ENCODE data around the gene CCDC171. TPM values are rescaled to one million over a fixed set of nuclear protein-coding genes. Genes with fewer than 3 reads are reported as not detected.

The CCDC171 gene
- total RNA-seq, 2 donors from 2014 or later, result 2.0 to 7.6 TPM

GRCh38 chr9:15512204-15512603 lies 40.6 kb upstream of the CCDC171 start:
- Histone ChIP-seq H3K4me1 (replicated peaks) (no peaks in the 10 kb centered on the region), H3K27me3 (replicated peaks; ENCODE audit: insufficient read depth) (no peaks in the 10 kb centered on the region), H3K4me3 (no peak overlapping the region), H3K27ac (no peak overlapping the region), H3K9me3 (no peaks in the 10 kb centered on the region), H3K36me3 (no peaks in the 10 kb centered on the region)
- DNase-seq (ENCODE audit: low spot score), result no peak
- WGBS, result 96% methylated on average over 1 of the region's 1 CpG
- TF ChIP-seq POLR2A (IDR thresholded peaks at IDR 0.05) (no peak), POLR2AphosphoS5 (IDR thresholded peaks at IDR 0.05) (no peak), CTCF (IDR thresholded peaks at IDR 0.05) (no peak)
- intact Hi-C loops (cut with DNase I), result loop anchor here (5.0 kb wide), 1 partner anchor 90 kb away; the partner anchor contains the start of gene SNAPC3

- Histone ChIP-seq H3K4me1 (replicated peaks) (no peaks in the 10 kb centered on the region), H3K27me3 (replicated peaks; ENCODE audit: insufficient read depth) (no peaks in the 10 kb centered on the region), H3K9me3 (no peaks in the 10 kb centered on the region), H3K27ac (no peak overlapping the region), H3K36me3 (no peaks in the 10 kb centered on the region), H3K4me3 (no peak overlapping the region)
- WGBS, result 66% methylated on average over 3 of the region's 3 CpGs
- no peak for DNase-seq (ENCODE audit: low spot score)
- intact Hi-C loops (cut with DNase I), result loop anchor here (5.0 kb wide), 1 partner anchor 91 kb away; the partner anchor contains the start of gene SNAPC3
- TF ChIP-seq CTCF (IDR thresholded peaks at IDR 0.05) (no peak), POLR2A (IDR thresholded peaks at IDR 0.05) (no peak), POLR2AphosphoS5 (IDR thresholded peaks at IDR 0.05) (no peak)
Measured at GRCh38 chr9:15512889-15513288, 40.0 kb upstream of the CCDC171 start.

- Histone ChIP-seq H3K27ac (no peak overlapping the region), H3K9me3 (no peaks in the 10 kb centered on the region), H3K27me3 (replicated peaks; ENCODE audit: insufficient read depth) (no peaks in the 10 kb centered on the region), H3K4me1 (replicated peaks) (no peaks in the 10 kb centered on the region), H3K36me3 (no peaks in the 10 kb centered on the region), H3K4me3 (no peak overlapping the region)
- intact Hi-C loops (cut with DNase I), result loop anchor here (5.0 kb wide), 1 partner anchor 91 kb away; the partner anchor contains the start of gene SNAPC3
- no peak for DNase-seq (ENCODE audit: low spot score)
- TF ChIP-seq POLR2A (IDR thresholded peaks at IDR 0.05) (no peak), POLR2AphosphoS5 (IDR thresholded peaks at IDR 0.05) (no peak), CTCF (IDR thresholded peaks at IDR 0.05) (no peak)
- WGBS, result 37% methylated on average over 1 of the region's 1 CpG
Measured at GRCh38 chr9:15513335-15513734, 39.5 kb upstream of the CCDC171 start.

GRCh38 chr9:15519831-15520230 lies 33.0 kb upstream of the CCDC171 start:
- 88% methylated on average over 2 of the region's 2 CpGs for WGBS
- H3K4me3 ChIP-seq, result no peak overlapping the region
- H3K4me1 ChIP-seq (replicated peaks), result no peaks in the 10 kb centered on the region
- no peaks in the 10 kb centered on the region for H3K9me3 ChIP-seq
- no peak for TF ChIP-seq POLR2A (IDR thresholded peaks at IDR 0.05)
- no peak for TF ChIP-seq POLR2AphosphoS5 (IDR thresholded peaks at IDR 0.05)
- no peak for TF ChIP-seq CTCF (IDR thresholded peaks at IDR 0.05)
- intact Hi-C loops (cut with DNase I), result no loop called here
- no peaks in the 10 kb centered on the region for H3K36me3 ChIP-seq
- no peak overlapping the region for H3K27ac ChIP-seq
- DNase-seq (ENCODE audit: low spot score), result no peak
- H3K27me3 ChIP-seq (replicated peaks; ENCODE audit: insufficient read depth), result no peaks in the 10 kb centered on the region

- intact Hi-C loops (cut with DNase I), result no loop called here
- Histone ChIP-seq H3K9me3 (no peaks in the 10 kb centered on the region), H3K27me3 (replicated peaks; ENCODE audit: insufficient read depth) (no peaks in the 10 kb centered on the region), H3K36me3 (no peaks in the 10 kb centered on the region), H3K4me3 (no peak overlapping the region), H3K27ac (no peak overlapping the region), H3K4me1 (replicated peaks) (no peaks in the 10 kb centered on the region)
- 83% methylated on average over 8 of the region's 8 CpGs for WGBS
- no peak for DNase-seq (ENCODE audit: low spot score)
- TF ChIP-seq CTCF (IDR thresholded peaks at IDR 0.05), result no peak
- no peak for TF ChIP-seq POLR2AphosphoS5 (IDR thresholded peaks at IDR 0.05)
- no peak for TF ChIP-seq POLR2A (IDR thresholded peaks at IDR 0.05)
Measured at GRCh38 chr9:15521254-15521653, 31.6 kb upstream of the CCDC171 start.

Measured in prostate gland (tissue), 2 donors.